ENCODE measurements around the gene SLC14A1.

- TF ChIP-seq ZFP30 (CRISPR knock-in tag; IDR thresholded peaks at IDR 0.05) (no peak), TCF4 (CRISPR knock-in tag; IDR thresholded peaks at IDR 0.05; ENCODE audit: borderline replicate concordance) (no peak), PPARA (CRISPR knock-in tag; IDR thresholded peaks at IDR 0.05; ENCODE audit: borderline replicate concordance) (no peak), ARNTL (CRISPR knock-in tag; IDR thresholded peaks at IDR 0.05; ENCODE audit: borderline replicate concordance, low read depth) (no peak), RARB (CRISPR knock-in tag; IDR thresholded peaks at IDR 0.05) (no peak), ISL1 (CRISPR knock-in tag; IDR thresholded peaks at IDR 0.05) (no peak)
- TF ChIP-seq, protein P1, sequence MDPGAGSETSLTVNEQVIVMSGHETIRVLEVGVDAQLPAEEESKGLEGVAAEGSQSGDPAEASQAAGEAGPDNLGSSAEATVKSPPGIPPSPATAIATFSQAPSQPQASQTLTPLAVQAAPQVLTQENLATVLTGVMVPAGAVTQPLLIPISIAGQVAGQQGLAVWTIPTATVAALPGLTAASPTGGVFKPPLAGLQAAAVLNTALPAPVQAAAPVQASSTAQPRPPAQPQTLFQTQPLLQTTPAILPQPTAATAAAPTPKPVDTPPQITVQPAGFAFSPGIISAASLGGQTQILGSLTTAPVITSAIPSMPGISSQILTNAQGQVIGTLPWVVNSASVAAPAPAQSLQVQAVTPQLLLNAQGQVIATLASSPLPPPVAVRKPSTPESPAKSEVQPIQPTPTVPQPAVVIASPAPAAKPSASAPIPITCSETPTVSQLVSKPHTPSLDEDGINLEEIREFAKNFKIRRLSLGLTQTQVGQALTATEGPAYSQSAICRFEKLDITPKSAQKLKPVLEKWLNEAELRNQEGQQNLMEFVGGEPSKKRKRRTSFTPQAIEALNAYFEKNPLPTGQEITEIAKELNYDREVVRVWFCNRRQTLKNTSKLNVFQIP (CRISPR knock-in tag; IDR thresholded peaks at IDR 0.05; ENCODE audit: borderline replicate concordance, low read depth), result no peak
- TF ChIP-seq, protein P2, sequence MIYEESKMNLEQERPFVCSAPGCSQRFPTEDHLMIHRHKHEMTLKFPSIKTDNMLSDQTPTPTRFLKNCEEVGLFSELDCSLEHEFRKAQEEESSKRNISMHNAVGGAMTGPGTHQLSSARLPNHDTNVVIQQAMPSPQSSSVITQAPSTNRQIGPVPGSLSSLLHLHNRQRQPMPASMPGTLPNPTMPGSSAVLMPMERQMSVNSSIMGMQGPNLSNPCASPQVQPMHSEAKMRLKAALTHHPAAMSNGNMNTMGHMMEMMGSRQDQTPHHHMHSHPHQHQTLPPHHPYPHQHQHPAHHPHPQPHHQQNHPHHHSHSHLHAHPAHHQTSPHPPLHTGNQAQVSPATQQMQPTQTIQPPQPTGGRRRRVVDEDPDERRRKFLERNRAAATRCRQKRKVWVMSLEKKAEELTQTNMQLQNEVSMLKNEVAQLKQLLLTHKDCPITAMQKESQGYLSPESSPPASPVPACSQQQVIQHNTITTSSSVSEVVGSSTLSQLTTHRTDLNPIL (CRISPR knock-in tag; IDR thresholded peaks at IDR 0.05; ENCODE audit: low read depth), result no peak
Measured at GRCh38 chr18:45801416-45802004, 77.5 kb downstream of the SLC14A1 start.
